ENCODE data around the gene CHD8.

CHD8 gene

GRCh38 chr14:21367582-21368144 is 88.3 kb downstream of the CHD8 start:
- no peak overlapping the region for H3K27ac ChIP-seq (ENCODE audit: low read length)
- no peak overlapping the region for H2AFZ ChIP-seq (ENCODE audit: low read length)
- no peaks in the 10 kb centered on the region for H4K20me1 ChIP-seq (ENCODE audit: insufficient read depth, low read length)
- no peak for TF ChIP-seq EZH2 (optimal IDR thresholded peaks at IDR 0.05; ENCODE audit: low read depth, low read length)
- TF ChIP-seq EZH2phosphoT487 (IDR thresholded peaks at IDR 0.05; ENCODE audit: low read length): no peak
- no peak for TF ChIP-seq CTCF (IDR thresholded peaks at IDR 0.05; ENCODE audit: low read length)
- no peaks in the 10 kb centered on the region for H3K9me3 ChIP-seq (replicated peaks; ENCODE audit: insufficient read depth, low read length)
- no peaks in the 10 kb centered on the region for H3K4me1 ChIP-seq (ENCODE audit: low read length)
- no peak for DNase-seq
- no peaks in the 10 kb centered on the region for H3F3A ChIP-seq (ENCODE audit: insufficient read depth, low read length)
- no peak overlapping the region for H3K4me2 ChIP-seq (ENCODE audit: low read depth, low read length)
- peaks cover 25% of the 10 kb centered on the region for H3K79me2 ChIP-seq (ENCODE audit: low read length)
- no peaks in the 10 kb centered on the region for H3K27me3 ChIP-seq (replicated peaks; ENCODE audit: insufficient read depth, low read length)
- no peak overlapping the region for H3K9ac ChIP-seq (ENCODE audit: low read length)
- H3K9me2 ChIP-seq (replicated peaks; ENCODE audit: insufficient read depth, low read length): no peaks in the 10 kb centered on the region
- no peaks in the 10 kb centered on the region; the same call in 1 of the 2 replicates for H3K36me3 ChIP-seq (replicated peaks; ENCODE audit: insufficient read depth, low read length)
- H3K4me3 ChIP-seq (ENCODE audit: low read length): no peak overlapping the region

GRCh38 chr14:21356511-21356910 is 99.4 kb downstream of the CHD8 start:
- no peaks in the 10 kb centered on the region for H3K4me1 ChIP-seq (ENCODE audit: low read length)
- DNase-seq: no peak
- H3K9ac ChIP-seq (ENCODE audit: low read length): no peak overlapping the region
- H3K79me2 ChIP-seq (ENCODE audit: low read length): peaks cover 3% of the 10 kb centered on the region
- TF ChIP-seq EZH2phosphoT487 (IDR thresholded peaks at IDR 0.05; ENCODE audit: low read length): no peak
- TF ChIP-seq EZH2 (optimal IDR thresholded peaks at IDR 0.05; ENCODE audit: low read depth, low read length): no peak
- H4K20me1 ChIP-seq (ENCODE audit: insufficient read depth, low read length): no peaks in the 10 kb centered on the region
- H3K9me3 ChIP-seq (replicated peaks; ENCODE audit: insufficient read depth, low read length): no peaks in the 10 kb centered on the region
- no peaks in the 10 kb centered on the region for H3K27me3 ChIP-seq (replicated peaks; ENCODE audit: insufficient read depth, low read length)
- no peak overlapping the region for H2AFZ ChIP-seq (ENCODE audit: low read length)
- H3K9me2 ChIP-seq (replicated peaks; ENCODE audit: insufficient read depth, low read length): no peaks in the 10 kb centered on the region
- H3K4me3 ChIP-seq (ENCODE audit: low read length): no peak overlapping the region
- peaks cover 10% of the 10 kb centered on the region; the same call in 1 of the 2 replicates for H3K36me3 ChIP-seq (replicated peaks; ENCODE audit: insufficient read depth, low read length)
- H3F3A ChIP-seq (ENCODE audit: insufficient read depth, low read length): no peaks in the 10 kb centered on the region
- H3K27ac ChIP-seq (ENCODE audit: low read length): no peak overlapping the region
- H3K4me2 ChIP-seq (ENCODE audit: low read depth, low read length): no peak overlapping the region

- DNase-seq: no peak
- Histone ChIP-seq H3K4me1 (ENCODE audit: low read length) (no peaks in the 10 kb centered on the region), H3K27ac (ENCODE audit: low read length) (no peak overlapping the region), H3K9ac (ENCODE audit: low read length) (no peak overlapping the region), H3K4me2 (ENCODE audit: low read depth, low read length) (no peak overlapping the region), H3K4me3 (ENCODE audit: low read length) (no peak overlapping the region), H3F3A (ENCODE audit: insufficient read depth, low read length) (no peaks in the 10 kb centered on the region), H2AFZ (ENCODE audit: low read length) (no peak overlapping the region), H4K20me1 (ENCODE audit: insufficient read depth, low read length) (no peaks in the 10 kb centered on the region), H3K9me2 (replicated peaks; ENCODE audit: insufficient read depth, low read length) (no peaks in the 10 kb centered on the region), H3K27me3 (replicated peaks; ENCODE audit: insufficient read depth, low read length) (no peaks in the 10 kb centered on the region), H3K9me3 (replicated peaks; ENCODE audit: insufficient read depth, low read length) (no peaks in the 10 kb centered on the region), H3K79me2 (ENCODE audit: low read length) (no peaks in the 10 kb centered on the region), H3K36me3 (replicated peaks; ENCODE audit: insufficient read depth, low read length) (peaks cover 4% of the 10 kb centered on the region; the same call in 1 of the 2 replicates)
- TF ChIP-seq CTCF (IDR thresholded peaks at IDR 0.05; ENCODE audit: low read length) (no peak), EZH2 (optimal IDR thresholded peaks at IDR 0.05; ENCODE audit: low read depth, low read length) (no peak), EZH2phosphoT487 (IDR thresholded peaks at IDR 0.05; ENCODE audit: low read length) (no peak)
Observed at GRCh38 chr14:21352587-21352986, 103.3 kb downstream of the CHD8 start.

- Histone ChIP-seq H3K4me2 (ENCODE audit: low read depth, low read length) (no peak overlapping the region), H3K79me2 (ENCODE audit: low read length) (no peaks in the 10 kb centered on the region), H3K4me3 (ENCODE audit: low read length) (no peak overlapping the region), H3K27ac (ENCODE audit: low read length) (no peak overlapping the region), H3K36me3 (replicated peaks; ENCODE audit: insufficient read depth, low read length) (0 out of 2 replicates have a peak, but pooled peaks cover 4% of the 10 kb centered on the region), H4K20me1 (ENCODE audit: insufficient read depth, low read length) (no peaks in the 10 kb centered on the region), H3K27me3 (replicated peaks; ENCODE audit: insufficient read depth, low read length) (no peaks in the 10 kb centered on the region), H3K9me2 (replicated peaks; ENCODE audit: insufficient read depth, low read length) (no peaks in the 10 kb centered on the region), H3K9me3 (replicated peaks; ENCODE audit: insufficient read depth, low read length) (no peaks in the 10 kb centered on the region), H2AFZ (ENCODE audit: low read length) (no peak overlapping the region), H3K4me1 (ENCODE audit: low read length) (no peaks in the 10 kb centered on the region), H3K9ac (ENCODE audit: low read length) (no peak overlapping the region), H3F3A (ENCODE audit: insufficient read depth, low read length) (no peaks in the 10 kb centered on the region)
- no peak for TF ChIP-seq EZH2 (optimal IDR thresholded peaks at IDR 0.05; ENCODE audit: low read depth, low read length)
- TF ChIP-seq CTCF (IDR thresholded peaks at IDR 0.05; ENCODE audit: low read length): no peak
- no peak for DNase-seq
Observed at GRCh38 chr14:21350539-21350938, 105.4 kb downstream of the CHD8 start.

Measured in MM.1S (cell line).